ENCODE results near the gene MYOM3. TPM values are rescaled to one million over a fixed set of nuclear protein-coding genes. Genes with fewer than 3 reads are reported as not detected.

MYOM3 gene
- total RNA-seq, 1 experiment from 2014 or later: 7.9 TPM

DNA sequence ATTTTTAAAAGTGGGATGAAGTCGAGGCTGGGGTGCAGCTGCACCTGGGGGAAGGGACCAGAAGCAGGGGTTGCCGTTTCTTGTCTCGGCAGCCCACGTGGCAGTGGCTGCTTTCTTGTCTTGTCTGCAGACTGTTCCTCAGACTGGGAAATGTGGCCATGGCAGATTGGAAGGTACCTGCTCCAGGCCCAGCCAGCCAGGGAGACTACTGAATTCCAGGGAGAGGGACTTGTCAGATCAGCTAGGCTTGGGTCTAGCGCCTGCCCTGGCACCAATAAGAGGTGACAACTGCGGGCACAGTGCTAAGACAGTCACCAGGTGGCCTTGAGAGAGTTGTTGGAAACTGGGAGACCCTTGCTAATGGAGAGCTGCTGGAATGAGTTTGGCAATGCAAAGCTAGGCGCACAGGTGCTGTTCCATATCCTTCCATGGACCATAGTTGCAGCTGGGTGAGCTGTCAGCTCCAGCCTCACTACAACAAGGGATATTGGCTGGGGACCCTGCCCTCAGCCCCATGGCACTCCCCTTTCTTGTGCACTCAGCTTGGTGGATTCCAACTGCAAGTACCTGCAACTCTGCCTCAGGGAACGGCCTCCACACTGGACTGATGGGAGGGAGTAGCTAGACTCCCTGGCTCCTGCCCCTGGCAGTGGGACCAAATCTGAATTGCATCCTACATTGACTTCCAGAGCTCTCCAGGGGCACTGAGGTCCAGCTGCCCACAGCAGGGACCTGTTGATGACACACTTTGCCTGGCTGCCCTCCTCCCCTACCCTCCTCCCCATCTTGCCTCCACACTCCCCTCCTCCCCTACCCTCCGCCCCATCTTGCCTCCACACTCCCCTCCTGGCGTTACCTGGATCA lies 40.9 kb upstream of the MYOM3 start:
- H3K79me2 ChIP-seq (ENCODE audit: insufficient read depth, low read length): no peaks in the 10 kb centered on the region

More for the DNA sequence above, 40.9 kb upstream of the MYOM3 start:
- intact Hi-C loops (cut with micrococcal nuclease): loop anchor here (5.0 kb wide), 1 partner anchor 44 kb away; no protein-coding TSS in a partner anchor
- ChIA-PET RAD21 (ENCODE audit: low non-redundant PET in 1 of 2, low total read pairs in 2 of 2, uncharacterized antibody in 2 of 2, unreplicated experiment in 2 of 2) (no interaction called here), CTCF (interaction anchor here (1.4 kb wide), 1 partner anchor 12 kb away, joined by 5 read pairs; no protein-coding TSS in a partner anchor), POLR2A (no interaction called here)
- Histone ChIP-seq H2AFZ (ENCODE audit: low read depth, low read length, poor library complexity, severe bottlenecking) (no peak overlapping the region), H4K20me1 (ENCODE audit: insufficient read depth) (no peaks in the 10 kb centered on the region), H3K36me3 (ENCODE audit: control insufficient read depth in 1 of 2, insufficient read depth in 2 of 2, low read length in 2 of 2) (peaks cover 0 to 2% of the 10 kb centered on the region in 2 experiments; a peak in 2 of 4 replicates), H3K4me3 (replicated peaks in 1 of 2; ENCODE audit: low read depth in 1 of 2, low read length in 2 of 2) (no peak overlapping the region), H3K27ac (ENCODE audit: low read depth, low read length) (no peak overlapping the region), H3K9ac (ENCODE audit: low read length) (no peak overlapping the region), H3K9me2 (ENCODE audit: insufficient read depth) (no peaks in the 10 kb centered on the region), H3K9me3 (ENCODE audit: control insufficient read depth in 1 of 2, insufficient read depth in 1 of 2, low read depth in 1 of 2, low read length in 2 of 2) (no peaks in the 10 kb centered on the region), H3K4me1 (ENCODE audit: control insufficient read depth in 1 of 2, insufficient read depth in 2 of 2, low read length in 2 of 2) (peaks cover 5 to 21% of the 10 kb centered on the region in 2 experiments), H3K4me2 (ENCODE audit: low read length) (no peak overlapping the region), H3K27me3 (ENCODE audit: insufficient read depth, low read length) (no peaks in the 10 kb centered on the region)
- DNase-seq (ENCODE audit: low read depth, low spot score): no peak
- no TSS peak for BruUV-seq (replicated peaks)
- TF ChIP-seq ATF3 (IDR thresholded peaks at IDR 0.05) (no peak), POLR2AphosphoS5 (IDR thresholded peaks at IDR 0.05; ENCODE audit: low read depth, low read length) (no peak), CEBPB (IDR thresholded peaks at IDR 0.05; ENCODE audit: low read depth) (no peak), POLR2A (IDR thresholded peaks at IDR 0.05; ENCODE audit: borderline replicate concordance, extremely low read depth, insufficient read depth, insufficient read length) (no peak), EZH2phosphoT487 (IDR thresholded peaks at IDR 0.05; ENCODE audit: borderline replicate concordance) (no peak), EGR1 (IDR thresholded peaks at IDR 0.05; ENCODE audit: low read depth) (no peak), ZBTB33 (IDR thresholded peaks at IDR 0.05; ENCODE audit: extremely low read depth, insufficient replicate concordance, low read length) (no peak), SP1 (IDR thresholded peaks at IDR 0.05; ENCODE audit: low read depth) (no peak), REST (IDR thresholded peaks at IDR 0.05; ENCODE audit: low read depth) (no peak), CTCF (IDR thresholded peaks at IDR 0.05 in 2 of 3, conservative IDR thresholded peaks at IDR 0.05 in 1 of 3; ENCODE audit: borderline replicate concordance in 1 of 3, insufficient read depth in 1 of 3, low read depth in 2 of 3, low read length in 2 of 3) (no peak), ZFX (IDR thresholded peaks at IDR 0.05) (no peak), RAD21 (IDR thresholded peaks at IDR 0.05; ENCODE audit: low read depth) (no peak), JUND (IDR thresholded peaks at IDR 0.05) (no peak)
- ATAC-seq: no peak
